Mesodermal cell (in vitro differentiated cells): ENCODE data around the gene ZNRF3.

ENCODE experiments used
- H3K27ac ChIP-seq: 2 replicates; pipeline ENCODE4 v1.7.0; 2013; ENCODE audit warnings: mild to moderate bottlenecking, low read depth, low read length, moderate library complexity; ENCODE audit not compliant: severe bottlenecking
- H3K36me3 ChIP-seq: 2 replicates; pipeline ENCODE4 v1.7.1; 2013; ENCODE audit warnings: mild to moderate bottlenecking, low read length, moderate library complexity; ENCODE audit not compliant: control insufficient read depth, insufficient read depth
- H3K4me1 ChIP-seq: one replicate; pipeline ENCODE4 v1.7.1; 2013; ENCODE audit warnings: mild to moderate bottlenecking, low read length; ENCODE audit not compliant: insufficient read depth, control insufficient read depth, poor library complexity, severe bottlenecking
- H3K4me3 ChIP-seq: 2 replicates; pipeline ENCODE4 v1.7.0; 2013; ENCODE audit warnings: low read length, control low read depth, mild to moderate bottlenecking; ENCODE audit not compliant: insufficient read depth, poor library complexity, severe bottlenecking; ENCODE audit errors: extremely low read depth
- H3K9me3 ChIP-seq: 2 replicates; pipeline ENCODE4 v1.7.1; 2013; ENCODE audit warnings: mild to moderate bottlenecking, low read length, moderate library complexity; ENCODE audit not compliant: control insufficient read depth
- WGBS, 2 experiments: methylation state at CpG; one replicate each; pipeline ENCODE4 v1.1.5; 2013; ENCODE audit warnings: missing lambda C conversion rate in 2 of 2; ENCODE audit not compliant: insufficient coverage in 2 of 2; 5-methylcytosine and 5-hydroxymethylcytosine counted together

The ZNRF3 gene

DNA sequence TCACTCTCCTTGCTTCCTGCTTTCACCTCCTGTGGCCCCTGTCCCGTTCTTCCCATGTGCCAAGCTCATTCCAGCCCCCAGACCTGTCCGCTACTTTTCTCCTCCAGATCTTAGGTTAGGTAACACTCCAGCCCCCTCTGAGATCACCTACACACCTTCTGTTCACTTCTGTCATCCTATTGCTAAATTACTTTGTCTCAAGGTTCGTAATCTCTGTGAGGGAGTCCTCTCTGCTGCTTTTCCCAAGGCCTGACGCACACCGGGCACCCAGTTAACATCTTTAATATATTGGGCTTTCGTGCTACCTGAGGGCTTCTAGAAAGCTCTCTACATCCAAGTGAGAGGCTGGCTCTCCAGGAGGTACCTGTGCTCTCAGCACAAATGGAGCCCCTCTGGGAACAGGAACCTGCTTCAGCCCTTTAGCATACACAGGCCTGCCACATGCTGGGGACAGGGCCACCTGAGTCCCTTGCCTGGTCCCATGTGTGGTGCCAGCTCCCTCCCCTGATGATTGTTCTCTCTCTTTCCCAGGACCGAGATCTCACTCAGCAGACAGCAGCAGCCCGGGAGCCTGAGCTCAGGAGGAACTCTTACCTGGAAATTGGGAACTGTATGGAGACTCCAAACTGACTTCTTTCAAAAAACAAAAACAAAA, 169.8 kb downstream of the ZNRF3 start:
- Histone ChIP-seq H3K9me3 (no peaks in the 10 kb centered on the region), H3K27ac (no peak overlapping the region), H3K36me3 (peaks cover 29% of the 10 kb centered on the region), H3K4me3 (no peak overlapping the region), H3K4me1 (no peaks in the 10 kb centered on the region)
- WGBS, 2 experiments, result 95 to 96% methylated on average over 6 of the region's 8 CpGs

- no peak overlapping the region for H3K27ac ChIP-seq
- no peak overlapping the region for H3K4me3 ChIP-seq
- 89 to 90% methylated on average over 8 to 9 of the region's 10 CpGs for WGBS, 2 experiments
- no peaks in the 10 kb centered on the region for H3K9me3 ChIP-seq
- no peaks in the 10 kb centered on the region for H3K4me1 ChIP-seq
- peaks cover 19% of the 10 kb centered on the region for H3K36me3 ChIP-seq
These were observed 170.9 kb downstream of the ZNRF3 start for GRCh38 chr22:29054251-29054767.

DNA sequence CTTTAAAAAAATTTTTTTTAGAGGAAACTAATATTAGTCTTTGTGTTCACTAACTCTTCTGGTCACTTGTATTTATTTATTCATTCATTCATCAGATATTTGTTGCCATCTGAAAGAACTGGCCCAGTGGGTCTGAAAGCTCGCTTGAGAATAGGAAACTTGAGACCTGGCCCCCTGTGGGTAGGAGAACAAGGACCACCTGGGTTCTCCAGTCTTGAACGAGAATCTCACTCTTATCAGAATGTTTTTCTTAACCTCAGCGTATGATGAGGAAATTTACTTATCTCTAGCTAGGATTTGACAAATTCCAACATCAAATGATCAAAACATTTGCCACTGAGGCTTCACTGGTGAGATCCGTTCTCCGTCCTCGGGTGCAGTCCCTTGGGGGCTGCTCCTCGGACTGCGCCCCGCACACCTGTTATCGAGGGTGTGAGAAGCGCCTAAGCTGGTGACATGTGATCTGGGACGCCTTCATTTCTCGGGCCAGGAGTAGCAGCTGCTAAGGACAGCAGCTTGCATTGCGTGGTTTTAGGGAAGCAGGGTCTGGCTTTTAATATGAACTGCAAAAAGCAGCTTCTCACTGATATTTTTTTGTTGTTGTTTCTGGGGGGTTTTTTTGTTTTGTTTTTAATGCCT, 171.9 kb downstream of the ZNRF3 start:
- WGBS, 2 experiments, result 77 to 85% methylated on average over 10 to 13 of the region's 14 CpGs
- H3K4me3 ChIP-seq, result no peak overlapping the region
- no peaks in the 10 kb centered on the region for H3K9me3 ChIP-seq
- peaks cover 9% of the 10 kb centered on the region for H3K36me3 ChIP-seq
- no peak overlapping the region for H3K27ac ChIP-seq
- H3K4me1 ChIP-seq, result no peaks in the 10 kb centered on the region

GRCh38 chr22:29056472-29056871, 173.1 kb downstream of the ZNRF3 start:
- H3K9me3 ChIP-seq, result no peaks in the 10 kb centered on the region
- H3K4me1 ChIP-seq, result no peaks in the 10 kb centered on the region
- 83 to 94% methylated on average over 1 to 2 of the region's 3 CpGs for WGBS, 2 experiments
- H3K36me3 ChIP-seq, result no peaks in the 10 kb centered on the region
- no peak overlapping the region for H3K27ac ChIP-seq
- no peak overlapping the region for H3K4me3 ChIP-seq

DNA sequence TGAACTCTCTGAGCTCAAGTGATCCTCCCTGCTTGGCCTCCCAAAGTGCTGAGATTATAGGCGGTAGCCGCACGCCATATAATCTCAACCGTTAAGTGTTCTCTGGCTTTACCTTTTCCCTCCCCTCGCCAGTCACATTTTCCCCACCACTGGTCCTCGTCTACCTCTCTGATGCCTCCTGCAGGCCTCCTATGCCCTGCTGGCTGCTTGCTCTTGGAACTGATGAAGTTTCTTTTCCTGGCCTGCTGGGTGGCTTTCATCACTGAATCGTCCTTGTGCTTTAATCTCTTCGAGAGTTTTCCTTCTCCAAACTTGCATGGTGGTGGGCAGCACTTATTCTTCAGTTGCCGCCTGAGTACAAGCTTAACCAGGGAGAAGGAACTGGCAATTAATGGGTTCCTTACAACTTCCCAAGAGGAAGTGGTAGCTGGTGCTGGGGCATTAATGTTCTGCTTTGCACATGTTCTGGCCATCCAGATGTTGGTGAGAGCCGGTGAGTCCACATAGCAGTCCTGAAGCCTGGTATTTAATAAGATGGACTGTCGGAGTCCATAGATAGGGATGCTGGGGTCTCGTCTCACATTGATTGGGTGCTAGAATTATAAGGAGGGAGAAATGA, 177.0 kb downstream of the ZNRF3 start:
- H3K9me3 ChIP-seq, result no peaks in the 10 kb centered on the region
- 91 to 92% methylated on average over 12 of the region's 12 CpGs for WGBS, 2 experiments
- H3K36me3 ChIP-seq, result no peaks in the 10 kb centered on the region
- no peak overlapping the region for H3K27ac ChIP-seq
- no peak overlapping the region for H3K4me3 ChIP-seq
- no peaks in the 10 kb centered on the region for H3K4me1 ChIP-seq

DNA sequence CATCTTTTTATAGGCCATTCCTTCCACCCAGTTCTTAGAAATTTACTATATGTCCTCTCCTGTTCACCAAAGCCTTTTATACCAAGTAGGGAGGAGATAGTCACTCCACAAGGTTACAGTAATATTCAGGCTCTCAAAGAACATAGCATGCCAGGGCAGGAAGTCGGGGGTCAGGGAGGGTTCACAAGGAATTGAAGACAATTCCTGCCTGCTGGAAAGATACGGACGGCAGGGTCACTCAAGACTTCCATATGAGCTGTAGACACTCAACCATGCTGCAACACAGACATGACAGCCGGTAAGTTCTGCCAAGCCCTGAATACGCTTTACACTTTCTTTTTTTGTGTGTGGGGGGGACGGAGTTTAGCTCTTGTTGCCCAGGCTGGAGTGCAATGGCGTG, 177.6 kb downstream of the ZNRF3 start:
- Histone ChIP-seq H3K27ac (no peak overlapping the region), H3K36me3 (no peaks in the 10 kb centered on the region), H3K4me1 (no peaks in the 10 kb centered on the region), H3K4me3 (no peak overlapping the region), H3K9me3 (no peaks in the 10 kb centered on the region)
- 87 to 89% methylated on average over 7 of the region's 7 CpGs for WGBS, 2 experiments

DNA sequence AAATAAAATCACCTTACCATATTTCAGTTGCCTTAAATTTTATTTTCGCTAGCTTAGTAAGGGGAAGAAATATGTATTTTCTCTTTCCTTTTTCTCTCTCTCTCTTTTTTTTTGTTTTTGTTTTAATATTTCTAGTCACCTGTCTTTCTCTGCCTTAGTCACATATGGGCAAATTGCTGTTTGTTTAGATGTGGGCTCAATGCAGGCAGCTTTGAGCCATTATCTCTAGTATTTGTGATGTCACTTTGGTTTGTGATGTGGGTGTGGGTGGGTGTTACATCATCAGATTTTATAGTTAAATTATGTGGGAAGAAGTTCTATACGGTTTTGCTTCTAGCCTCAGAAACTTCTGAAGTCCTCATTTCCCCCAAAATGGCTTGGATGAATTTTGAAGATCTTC, 178.4 kb downstream of the ZNRF3 start, which contains the start of gene C22orf31:
Gene C22orf31 (minus strand): TSS at position 59 of the 400 bp plus-strand sequence. CDS start 39 bp downstream, at position 20.
- no peaks in the 10 kb centered on the region for H3K4me1 ChIP-seq
- no peaks in the 10 kb centered on the region for H3K36me3 ChIP-seq
- H3K27ac ChIP-seq, result no peak within 1 kb of the TSS
- no CpG with 5 or more reads among the region's 2 CpGs for WGBS, 2 experiments
- H3K9me3 ChIP-seq, result no peaks in the 10 kb centered on the region
- H3K4me3 ChIP-seq, result no peak within 1 kb of the TSS

DNA sequence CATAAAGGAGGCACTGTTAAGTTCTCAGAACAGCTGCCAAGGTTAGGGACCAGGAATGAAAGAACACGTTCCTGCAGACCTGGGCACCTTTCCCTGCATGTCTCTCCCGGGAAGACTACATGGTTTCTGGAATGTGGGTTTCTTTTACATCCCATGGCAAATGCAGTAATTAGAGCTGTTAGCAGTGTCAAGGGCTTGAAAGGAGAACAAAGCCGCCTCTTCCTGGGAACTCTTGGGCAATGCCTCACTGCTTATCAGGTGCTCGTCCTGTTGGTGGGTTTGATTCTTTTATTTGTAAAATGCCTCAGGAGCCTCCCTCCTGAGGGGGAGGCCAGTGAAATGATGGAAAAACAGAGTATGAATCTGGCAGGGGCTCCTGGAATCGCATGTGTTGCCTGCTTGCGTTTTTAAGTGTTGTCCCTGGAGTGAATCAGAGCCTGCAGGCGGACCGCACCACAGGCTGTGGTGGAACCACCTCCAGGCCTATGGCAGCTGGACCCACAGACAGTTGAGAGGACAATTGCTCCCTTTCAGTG, 179.0 kb downstream of the ZNRF3 start:
- no peaks in the 10 kb centered on the region for H3K4me1 ChIP-seq
- H3K27ac ChIP-seq, result no peak overlapping the region
- WGBS, 2 experiments, result 75 to 79% methylated on average over 7 of the region's 8 CpGs
- H3K36me3 ChIP-seq, result no peaks in the 10 kb centered on the region
- H3K9me3 ChIP-seq, result no peaks in the 10 kb centered on the region
- no peak overlapping the region for H3K4me3 ChIP-seq

- no peaks in the 10 kb centered on the region for H3K4me1 ChIP-seq
- H3K4me3 ChIP-seq, result no peak overlapping the region
- H3K36me3 ChIP-seq, result no peaks in the 10 kb centered on the region
- WGBS, 2 experiments, result 77% methylated on average over 5 to 6 of the region's 7 CpGs
- H3K9me3 ChIP-seq, result no peaks in the 10 kb centered on the region
- H3K27ac ChIP-seq, result no peak overlapping the region
These were observed 182.3 kb downstream of the ZNRF3 start for GRCh38 chr22:29065468-29066190.

DNA sequence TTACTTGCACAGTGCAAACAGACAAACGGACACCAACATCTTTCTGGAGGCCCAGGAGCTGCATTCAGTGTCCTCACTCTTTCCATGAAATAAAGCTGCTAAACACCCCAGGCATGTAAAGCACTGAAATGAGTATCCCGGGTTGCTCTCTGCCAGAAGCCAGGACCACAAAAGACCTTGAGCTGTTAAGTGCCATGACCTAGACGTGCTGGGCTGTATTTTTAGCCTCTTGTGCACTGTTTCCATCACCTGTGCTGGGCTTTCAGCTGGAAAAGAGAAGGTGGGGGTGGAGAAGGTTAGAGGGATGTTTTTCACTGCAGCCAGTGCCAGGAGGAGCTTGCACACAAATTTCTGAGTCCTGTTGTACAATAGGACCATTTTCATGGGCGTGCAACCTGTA, 186.1 kb downstream of the ZNRF3 start:
- WGBS, 2 experiments, result 76 to 89% methylated on average over 4 of the region's 4 CpGs

More for the DNA sequence above, 186.1 kb downstream of the ZNRF3 start:
- Histone ChIP-seq H3K4me1 (peaks cover 5% of the 10 kb centered on the region), H3K4me3 (no peak overlapping the region), H3K36me3 (no peaks in the 10 kb centered on the region), H3K9me3 (no peaks in the 10 kb centered on the region), H3K27ac (no peak overlapping the region)
